ENCODE measurements around the gene PREX1.

The PREX1 gene

GRCh38 chr20:48720256-48720985 lies 107.4 kb downstream of the PREX1 start:
- no peak for ATAC-seq (ENCODE audit: low read depth)
- Histone ChIP-seq H3K27me3 (ENCODE audit: insufficient read depth, poor library complexity, severe bottlenecking) (no peaks in the 10 kb centered on the region), H3K9me3 (ENCODE audit: severe bottlenecking) (no peaks in the 10 kb centered on the region), H3K36me3 (ENCODE audit: low read depth) (no peaks in the 10 kb centered on the region), H3K4me1 (ENCODE audit: insufficient read depth, poor library complexity, severe bottlenecking) (no peaks in the 10 kb centered on the region), H3K4me3 (ENCODE audit: severe bottlenecking) (no peak overlapping the region), H3K27ac (ENCODE audit: poor library complexity, severe bottlenecking) (no peak overlapping the region)
- no peak for DNase-seq (ENCODE audit: low spot score)
- no peak for TF ChIP-seq CTCF (IDR thresholded peaks at IDR 0.05; ENCODE audit: poor library complexity, severe bottlenecking)

GRCh38 chr20:48719598-48720255 lies 108.1 kb downstream of the PREX1 start:
- Histone ChIP-seq H3K27ac (ENCODE audit: poor library complexity, severe bottlenecking) (no peak overlapping the region), H3K4me3 (ENCODE audit: severe bottlenecking) (no peak overlapping the region), H3K27me3 (ENCODE audit: insufficient read depth, poor library complexity, severe bottlenecking) (no peaks in the 10 kb centered on the region), H3K36me3 (ENCODE audit: low read depth) (no peaks in the 10 kb centered on the region), H3K9me3 (ENCODE audit: severe bottlenecking) (no peaks in the 10 kb centered on the region), H3K4me1 (ENCODE audit: insufficient read depth, poor library complexity, severe bottlenecking) (no peaks in the 10 kb centered on the region)
- DNase-seq (ENCODE audit: low spot score) (no peak), ATAC-seq (ENCODE audit: low read depth) (no peak)
- TF ChIP-seq CTCF (IDR thresholded peaks at IDR 0.05; ENCODE audit: poor library complexity, severe bottlenecking): no peak

- Histone ChIP-seq H3K27ac (ENCODE audit: poor library complexity, severe bottlenecking) (no peak overlapping the region), H3K27me3 (ENCODE audit: insufficient read depth, poor library complexity, severe bottlenecking) (no peaks in the 10 kb centered on the region), H3K9me3 (ENCODE audit: severe bottlenecking) (no peaks in the 10 kb centered on the region), H3K36me3 (ENCODE audit: low read depth) (no peaks in the 10 kb centered on the region), H3K4me1 (ENCODE audit: insufficient read depth, poor library complexity, severe bottlenecking) (no peaks in the 10 kb centered on the region), H3K4me3 (ENCODE audit: severe bottlenecking) (no peak overlapping the region)
- DNase-seq (ENCODE audit: low spot score) (no peak), ATAC-seq (ENCODE audit: low read depth) (no peak)
- no peak for TF ChIP-seq CTCF (IDR thresholded peaks at IDR 0.05; ENCODE audit: poor library complexity, severe bottlenecking)
Observed at GRCh38 chr20:48718786-48719578, 108.8 kb downstream of the PREX1 start.

GRCh38 chr20:48717680-48718223 lies 110.0 kb downstream of the PREX1 start:
- Histone ChIP-seq H3K27ac (ENCODE audit: poor library complexity, severe bottlenecking) (no peak overlapping the region), H3K4me1 (ENCODE audit: insufficient read depth, poor library complexity, severe bottlenecking) (no peaks in the 10 kb centered on the region), H3K27me3 (ENCODE audit: insufficient read depth, poor library complexity, severe bottlenecking) (no peaks in the 10 kb centered on the region), H3K9me3 (ENCODE audit: severe bottlenecking) (no peaks in the 10 kb centered on the region), H3K36me3 (ENCODE audit: low read depth) (no peaks in the 10 kb centered on the region), H3K4me3 (ENCODE audit: severe bottlenecking) (no peak overlapping the region)
- TF ChIP-seq CTCF (IDR thresholded peaks at IDR 0.05; ENCODE audit: poor library complexity, severe bottlenecking): no peak
- DNase-seq (ENCODE audit: low spot score) (no peak), ATAC-seq (ENCODE audit: low read depth) (no peak)
